NCI-H82 treated with DMSO at 0.1 percent for 48 hours (cell line): ENCODE results near the gene FCHO1.
"Not testable (repeated sequence)": the region's sequence is repeated elsewhere in the genome, so short reads cannot be mapped to it uniquely, and the experiment has no call there.

Experiments
- DNase-seq: peaks from one replicate; lab custom pipeline; 2025; ENCODE audit not compliant: unreplicated experiment; lab: John Stamatoyannopoulos, UW

The FCHO1 gene

GRCh38 chr19:17790059-17790780 lies 38.9 kb downstream of the FCHO1 start:
- DNase-seq: no peak

- DNase-seq: no peak
Observed at GRCh38 chr19:17794412-17794730, 43.1 kb downstream of the FCHO1 start.

- DNase-seq: no peak
Observed at GRCh38 chr19:17794731-17795494, 43.6 kb downstream of the FCHO1 start, which contains the start of gene B3GNT3. Gene B3GNT3 (plus strand): TSS chr19:17795138. CDS start chr19:17807808, 12,670 bp downstream.

GRCh38 chr19:17795495-17795856 lies 44.2 kb downstream of the FCHO1 start:
- DNase-seq: no peak

GRCh38 chr19:17796013-17796837 lies 44.9 kb downstream of the FCHO1 start:
- no peak for DNase-seq

GRCh38 chr19:17796838-17797423 lies 45.7 kb downstream of the FCHO1 start:
- no peak for DNase-seq

GRCh38 chr19:17797424-17798201 lies 46.3 kb downstream of the FCHO1 start:
- no peak for DNase-seq

- DNase-seq: not testable (repeated sequence)
Observed at GRCh38 chr19:17798599-17798998, 47.3 kb downstream of the FCHO1 start.

GRCh38 chr19:17802137-17802858 lies 51.0 kb downstream of the FCHO1 start:
- no peak for DNase-seq

- no peak for DNase-seq
Observed at GRCh38 chr19:17803264-17803896, 52.1 kb downstream of the FCHO1 start.

GRCh38 chr19:17805427-17805826 lies 54.1 kb downstream of the FCHO1 start:
- no peak for DNase-seq

- no peak for DNase-seq
Observed at GRCh38 chr19:17806945-17807344, 55.7 kb downstream of the FCHO1 start.

- no peak for DNase-seq
Observed at GRCh38 chr19:17807731-17808316, 56.5 kb downstream of the FCHO1 start.

GRCh38 chr19:17811103-17811502 lies 59.8 kb downstream of the FCHO1 start:
- no peak for DNase-seq

- DNase-seq: no peak
Observed at GRCh38 chr19:17811681-17812080, 60.4 kb downstream of the FCHO1 start.

GRCh38 chr19:17812099-17812498 lies 60.8 kb downstream of the FCHO1 start:
- no peak for DNase-seq

- no peak for DNase-seq
Observed at GRCh38 chr19:17817668-17818363, 66.5 kb downstream of the FCHO1 start.

- DNase-seq: no peak
Observed at GRCh38 chr19:17821190-17821589, 69.9 kb downstream of the FCHO1 start, which contains the start of gene INSL3. Gene INSL3 (minus strand): TSS chr19:17821519. CDS start chr19:17821506, 13 bp downstream.
